NT2/D1 (cell line): ENCODE measurements around the gene MYPOP.

Source experiments
- SUZ12 ChIP-seq: IDR thresholded peaks from 2 replicates; pipeline ENCODE4 v1.6.1; 2011; ENCODE audit not compliant: insufficient read length, insufficient read depth; ENCODE audit errors: extremely low read depth
- YY1 ChIP-seq: IDR thresholded peaks from 2 replicates; pipeline ENCODE4 v1.6.1; 2011; ENCODE audit not compliant: insufficient read length, insufficient read depth
- ZNF274 ChIP-seq: IDR thresholded peaks from 2 replicates; pipeline ENCODE4 v1.6.1; 2011; ENCODE audit warnings: mild to moderate bottlenecking, low read depth, low read length

DNA sequence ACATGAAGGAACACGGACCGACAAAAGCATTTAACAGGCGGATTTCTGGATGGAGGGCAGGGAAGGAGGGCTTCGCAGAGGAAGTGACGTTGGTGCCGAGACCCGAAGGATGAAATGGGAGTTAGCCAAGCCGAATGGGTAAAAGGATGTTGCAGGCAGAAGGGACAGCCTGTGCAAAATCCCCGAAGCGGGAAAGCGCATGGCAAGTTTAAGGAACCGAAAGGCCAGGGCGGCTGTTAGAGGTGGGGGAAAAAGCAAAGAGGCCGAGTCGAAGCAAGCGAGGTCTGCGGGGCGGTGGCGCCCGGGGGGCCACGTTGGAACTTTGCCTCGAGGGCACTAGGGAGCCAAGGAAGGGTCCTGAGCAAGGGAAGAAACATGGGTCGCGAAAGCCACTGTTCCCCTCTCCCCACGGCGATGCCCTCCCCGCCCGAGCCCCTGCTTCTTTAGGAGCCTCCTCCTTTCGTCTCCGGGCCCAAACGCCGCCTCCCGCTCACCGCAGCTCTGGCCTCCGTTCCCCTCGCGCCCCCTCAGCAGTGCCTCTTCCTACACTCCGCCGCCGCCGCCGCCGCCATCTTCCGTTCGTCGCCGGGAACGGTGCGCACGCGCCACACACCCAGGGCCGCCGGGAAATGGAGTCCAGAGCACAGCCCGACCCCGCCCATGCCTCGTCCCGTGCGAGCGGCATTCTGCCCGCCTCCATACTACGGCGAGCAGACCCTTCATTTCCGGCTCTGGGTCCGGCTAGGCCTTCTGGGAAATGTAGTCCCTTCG lies 39.7 kb downstream of the MYPOP start, which contains the start of gene SYMPK:
- peak; percentile 71 for TF ChIP-seq YY1
- TF ChIP-seq SUZ12 = no peak
- no peak for TF ChIP-seq ZNF274
